Fibroblast of lung (primary cell): ENCODE results near the gene MYO1D.

Experiments used
- EZH2 ChIP-seq: IDR thresholded peaks from 2 replicates; pipeline ENCODE4 v1.5.1; 2012; ENCODE audit warnings: low read length, control low read depth, mild to moderate bottlenecking; ENCODE audit errors: missing control alignments
- TF ChIP-seq, protein P1 (sequence below), 2 donors: IDR thresholded peaks in 1 of 2; conservative IDR thresholded peaks in 1 of 2; 1 replicate in 1 of 2; 2 replicates in 1 of 2; pipeline ENCODE4 v1.5.1; 2011 to 2012; ENCODE audit warnings: low read length in 2 of 2, control low read depth in 1 of 2, inconsistent platforms in 1 of 2, low read depth in 1 of 2, mild to moderate bottlenecking in 1 of 2

DNA sequence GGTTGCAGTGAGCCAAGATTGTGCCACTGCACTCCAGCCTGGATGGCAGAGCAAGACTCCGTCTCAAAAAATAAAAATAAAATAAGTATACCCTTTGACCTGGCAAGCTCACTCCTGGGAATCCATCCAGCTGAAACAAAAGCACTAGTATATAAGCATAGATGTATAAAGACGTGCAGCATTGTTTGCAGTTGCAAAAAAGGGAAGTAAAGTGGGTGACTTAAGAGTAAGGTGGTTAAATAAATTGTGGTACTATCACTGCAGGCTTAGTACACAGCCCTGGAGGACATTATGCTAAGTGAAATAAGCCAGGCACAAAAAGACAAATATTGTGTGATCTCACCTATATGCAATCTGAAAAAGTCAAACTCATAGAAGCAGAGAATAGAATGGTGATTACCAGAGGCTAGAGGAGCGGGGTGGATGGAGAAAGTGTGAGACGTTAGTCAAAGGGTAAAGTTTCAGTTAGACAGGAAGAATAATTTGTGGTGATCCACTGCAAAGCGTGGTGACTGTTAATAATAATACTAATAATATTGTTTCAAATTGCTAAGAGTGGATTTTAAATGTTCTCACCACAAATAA is 113.0 kb downstream of the MYO1D start:
- TF ChIP-seq EZH2: no peak
- TF ChIP-seq, protein P1, sequence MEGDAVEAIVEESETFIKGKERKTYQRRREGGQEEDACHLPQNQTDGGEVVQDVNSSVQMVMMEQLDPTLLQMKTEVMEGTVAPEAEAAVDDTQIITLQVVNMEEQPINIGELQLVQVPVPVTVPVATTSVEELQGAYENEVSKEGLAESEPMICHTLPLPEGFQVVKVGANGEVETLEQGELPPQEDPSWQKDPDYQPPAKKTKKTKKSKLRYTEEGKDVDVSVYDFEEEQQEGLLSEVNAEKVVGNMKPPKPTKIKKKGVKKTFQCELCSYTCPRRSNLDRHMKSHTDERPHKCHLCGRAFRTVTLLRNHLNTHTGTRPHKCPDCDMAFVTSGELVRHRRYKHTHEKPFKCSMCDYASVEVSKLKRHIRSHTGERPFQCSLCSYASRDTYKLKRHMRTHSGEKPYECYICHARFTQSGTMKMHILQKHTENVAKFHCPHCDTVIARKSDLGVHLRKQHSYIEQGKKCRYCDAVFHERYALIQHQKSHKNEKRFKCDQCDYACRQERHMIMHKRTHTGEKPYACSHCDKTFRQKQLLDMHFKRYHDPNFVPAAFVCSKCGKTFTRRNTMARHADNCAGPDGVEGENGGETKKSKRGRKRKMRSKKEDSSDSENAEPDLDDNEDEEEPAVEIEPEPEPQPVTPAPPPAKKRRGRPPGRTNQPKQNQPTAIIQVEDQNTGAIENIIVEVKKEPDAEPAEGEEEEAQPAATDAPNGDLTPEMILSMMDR (conservative IDR thresholded peaks at IDR 0.05 in 1 of 2, IDR thresholded peaks at IDR 0.05 in 1 of 2; ENCODE audit: low read depth in 1 of 2, low read length in 2 of 2): no peak
